Right lobe of liver (tissue), 6 donors: Measurements from ENCODE around the gene TCF12. TPM values are rescaled to one million over a fixed set of nuclear protein-coding genes. Genes with fewer than 3 reads are reported as not detected.

Experiments
- ATAC-seq, 4 donors: fragments of 200-7000 bp; cut with Tn5 transposase; one replicate each; pipeline ENCODE4 v1.9.1; 2020; ENCODE audit warnings: mild to moderate bottlenecking in 4 of 4, moderate library complexity in 4 of 4
- DNase-seq, 3 donors: peaks; one replicate each; pipeline ENCODE4 v3.0.0-alpha.2; 2020
- H3K27ac ChIP-seq, 3 donors: fragments of 200-600 bp; one replicate each; pipeline ENCODE4 v1.8.0; 2022
- H3K27me3 ChIP-seq, 2 donors: fragments of 200-600 bp; one replicate each; pipeline ENCODE4 v1.8.0; 2022
- H3K36me3 ChIP-seq, 4 donors: fragments of 200-600 bp; sonication (generic) in 1 of 4; one replicate each; pipeline versions ENCODE4 v1.5.1 to v1.8.0; 2017 to 2022; ENCODE audit warnings: control low read depth in 1 of 4
- H3K4me1 ChIP-seq, 4 donors: fragments of 200-600 bp; sonication (generic) in 1 of 4; one replicate each; pipeline versions ENCODE4 v1.5.1 to v1.8.0; 2017 to 2022; ENCODE audit warnings: control low read depth in 1 of 4
- H3K4me3 ChIP-seq, 3 donors: fragments of 200-600 bp; one replicate each; pipeline ENCODE4 v1.8.0; 2022
- H3K9me3 ChIP-seq, 4 donors: fragments of 200-600 bp; sonication (generic) in 1 of 4; one replicate each; pipeline versions ENCODE4 v1.5.1 to v1.8.0; 2017 to 2022; ENCODE audit warnings: control low read depth in 1 of 4
- POLR2A ChIP-seq: fragments of 450-650 bp; IDR thresholded peaks from one replicate; pipeline ENCODE4 v1.6.1; 2017; ENCODE audit warnings: antibody characterized with exemption, mild to moderate bottlenecking
- WGBS: methylation state at CpG from one replicate; pipeline ENCODE4 v1.1.6; 2018; ENCODE audit warnings: low coverage, low lambda C conversion rate; ENCODE audit not compliant: insufficient coverage; ENCODE audit errors: missing lambda C conversion rate; 5-methylcytosine and 5-hydroxymethylcytosine counted together
- intact Hi-C, 2 donors: fragments of 100-400 bp; cut with DNase I; formaldehyde crosslinking; loops; one replicate each; pipeline versions ENCODE4 v1.11.2 to v1.14.1; 2022
- total RNA-seq, 6 experiments: library from RNA; depleted of rRNA in 2 of 6; stranded (reverse); fragments of >200 nt in 2 of 6; fragmentation: NEBNext Ultra II Directional in 3 of 6; extraction: Animal tissue kit (Norgen Biotek cat#: 25700) in 3 of 6; gene quantifications; one replicate each; pipeline versions ENCODE4 v1.1.0 to v1.2.4, GENCODE V29; 2016 to 2023
- TF ChIP-seq, protein P1 (sequence below), 4 donors: fragments of 200-600 bp in 3 of 4; fragments of 450-650 bp in 1 of 4; IDR thresholded peaks; one replicate each; pipeline versions ENCODE4 v1.5.1 to v1.8.0; 2016 to 2022; ENCODE audit warnings: antibody characterized with exemption in 4 of 4, mild to moderate bottlenecking in 2 of 4
- donor health status: DM: no; HTN: yes; CAD: no.
- donor health status: DM: no; HTN: no; CAD: no.
- donor health status: DM: no; HTN: no; CAD: no.
- donor health status: DM: no; HTN: yes; CAD: no.
- donor health status: DM: no; HTN: yes; CAD: no.

Gene TCF12
- total RNA-seq, 6 experiments from 2014 or later = 28.9 to 41.9 (median 35.3) TPM

DNA sequence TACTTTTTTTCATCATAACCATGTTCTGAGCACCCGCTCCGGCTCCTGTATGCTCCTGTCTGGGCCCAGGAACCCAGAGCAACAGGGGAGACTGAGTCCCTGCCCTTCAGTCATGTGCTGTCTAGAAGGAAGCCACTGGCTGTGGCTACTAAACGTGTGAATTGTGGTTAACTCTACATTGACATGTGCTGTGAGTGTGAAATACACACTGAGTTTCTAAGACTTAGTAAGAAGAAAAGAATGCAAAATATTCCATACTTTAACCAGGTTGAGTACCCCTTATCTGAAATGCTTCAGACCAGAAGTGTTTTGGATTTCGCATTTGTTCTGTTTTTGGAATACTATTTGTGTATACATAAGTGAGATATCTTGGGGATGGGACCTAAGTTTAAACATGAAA lies 415.0 kb downstream of the TCF12 start:
- intact Hi-C loops = loop anchor here in 1 of 2 donors (10.0 kb wide), 1 partner anchor 201 kb away; no protein-coding TSS in a partner anchor
- whole genome bisulfite sequencing = 89% methylated on average over 4 of the region's 4 CpGs

DNA sequence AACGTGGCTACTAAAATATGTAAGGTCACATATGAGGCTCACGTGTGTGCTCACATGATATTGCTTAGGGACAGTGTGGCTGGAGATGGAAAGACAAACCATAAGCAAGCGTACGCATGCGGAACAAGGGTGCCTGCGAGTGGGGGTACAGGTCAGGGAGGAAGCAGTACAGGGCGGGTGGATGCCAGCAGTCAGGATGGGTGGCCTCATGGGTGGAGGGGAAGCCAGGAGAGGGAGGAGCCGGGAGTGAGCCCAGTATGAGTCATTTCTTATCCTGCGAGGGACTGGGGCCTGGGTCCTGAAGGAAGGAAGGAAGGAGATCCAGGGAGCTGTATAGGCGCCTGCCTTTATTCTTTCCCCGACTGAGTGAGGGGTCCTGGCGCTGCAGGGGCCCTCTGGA lies 415.8 kb downstream of the TCF12 start:
- Histone ChIP-seq H3K27ac (no peak overlapping the region), H3K27me3 (no peaks in the 10 kb centered on the region), H3K9me3 (no peaks in the 10 kb centered on the region), H3K36me3 (no peaks in the 10 kb centered on the region), H3K4me3 (no peak overlapping the region), H3K4me1 (no peaks in the 10 kb centered on the region)
- TF ChIP-seq POLR2A = no peak
- TF ChIP-seq, protein P1, sequence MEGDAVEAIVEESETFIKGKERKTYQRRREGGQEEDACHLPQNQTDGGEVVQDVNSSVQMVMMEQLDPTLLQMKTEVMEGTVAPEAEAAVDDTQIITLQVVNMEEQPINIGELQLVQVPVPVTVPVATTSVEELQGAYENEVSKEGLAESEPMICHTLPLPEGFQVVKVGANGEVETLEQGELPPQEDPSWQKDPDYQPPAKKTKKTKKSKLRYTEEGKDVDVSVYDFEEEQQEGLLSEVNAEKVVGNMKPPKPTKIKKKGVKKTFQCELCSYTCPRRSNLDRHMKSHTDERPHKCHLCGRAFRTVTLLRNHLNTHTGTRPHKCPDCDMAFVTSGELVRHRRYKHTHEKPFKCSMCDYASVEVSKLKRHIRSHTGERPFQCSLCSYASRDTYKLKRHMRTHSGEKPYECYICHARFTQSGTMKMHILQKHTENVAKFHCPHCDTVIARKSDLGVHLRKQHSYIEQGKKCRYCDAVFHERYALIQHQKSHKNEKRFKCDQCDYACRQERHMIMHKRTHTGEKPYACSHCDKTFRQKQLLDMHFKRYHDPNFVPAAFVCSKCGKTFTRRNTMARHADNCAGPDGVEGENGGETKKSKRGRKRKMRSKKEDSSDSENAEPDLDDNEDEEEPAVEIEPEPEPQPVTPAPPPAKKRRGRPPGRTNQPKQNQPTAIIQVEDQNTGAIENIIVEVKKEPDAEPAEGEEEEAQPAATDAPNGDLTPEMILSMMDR (IDR thresholded peaks at IDR 0.05) = no peak
- intact Hi-C loops = loop anchor here in 1 of 2 donors (10.0 kb wide), 1 partner anchor 201 kb away; no protein-coding TSS in a partner anchor
- 67% methylated on average over 5 of the region's 12 CpGs for WGBS
- peak; percentile 25 to 61 (median 49) for ATAC-seq
- DNase-seq = no peak

More for the DNA sequence above, 415.0 kb downstream of the TCF12 start:
- no peak for TF ChIP-seq POLR2A
- TF ChIP-seq, protein P1 (IDR thresholded peaks at IDR 0.05) = no peak
- Histone ChIP-seq H3K4me3 (no peak overlapping the region), H3K9me3 (no peaks in the 10 kb centered on the region), H3K4me1 (no peaks in the 10 kb centered on the region), H3K27me3 (no peaks in the 10 kb centered on the region), H3K27ac (no peak overlapping the region), H3K36me3 (no peaks in the 10 kb centered on the region)
- no peak for ATAC-seq
- DNase-seq = no peak

DNA sequence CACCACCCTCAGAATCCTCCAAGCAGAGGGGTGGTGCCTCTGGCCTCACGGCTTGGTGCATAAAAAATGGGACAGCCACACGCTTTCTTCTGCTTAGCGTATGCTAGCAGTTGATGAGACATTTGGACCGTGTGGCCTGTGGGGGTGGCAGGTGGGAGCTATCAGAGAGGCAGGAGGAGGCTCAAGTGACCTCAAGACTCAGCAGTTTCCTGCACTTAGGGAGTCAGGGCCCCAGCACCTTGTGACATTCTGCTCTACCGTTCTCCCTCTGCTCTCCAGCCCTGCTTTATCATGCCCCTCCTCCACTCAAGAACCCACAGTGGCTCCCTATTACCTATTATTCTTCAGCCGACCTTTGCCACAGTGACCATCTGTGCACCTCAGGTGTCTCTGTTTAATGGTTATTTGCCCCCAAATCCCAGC lies 416.9 kb downstream of the TCF12 start:
- Histone ChIP-seq H3K36me3 (no peaks in the 10 kb centered on the region), H3K27ac (no peak overlapping the region), H3K4me3 (no peak overlapping the region), H3K9me3 (no peaks in the 10 kb centered on the region), H3K4me1 (no peaks in the 10 kb centered on the region), H3K27me3 (no peaks in the 10 kb centered on the region)
- intact Hi-C loops = loop anchor here in 1 of 2 donors (10.0 kb wide), 1 partner anchor 199 kb away; no protein-coding TSS in a partner anchor
- WGBS = 80% methylated on average over 6 of the region's 6 CpGs
- TF ChIP-seq, protein P1 (IDR thresholded peaks at IDR 0.05) = no peak
- TF ChIP-seq POLR2A = no peak
- no peak for ATAC-seq
- DNase-seq = no peak

DNA sequence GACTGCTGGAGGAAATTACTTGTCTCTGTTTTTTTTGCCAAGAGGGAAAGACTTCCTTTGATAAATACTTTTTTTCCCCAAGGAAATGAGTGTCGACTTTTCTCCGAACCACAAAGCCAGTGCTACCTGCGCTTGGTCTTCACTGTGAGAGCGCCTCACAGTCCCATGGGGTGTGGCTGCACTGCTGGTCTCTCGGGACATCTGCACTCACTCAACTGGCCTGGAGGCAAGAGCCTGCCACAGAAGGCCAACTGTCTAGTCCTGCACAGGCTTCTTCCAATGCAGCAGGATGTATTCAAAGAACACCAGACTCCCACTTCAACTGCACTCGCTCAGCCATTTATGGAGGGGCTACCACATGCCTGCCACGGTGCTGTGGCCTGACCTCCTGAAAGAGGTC lies 417.3 kb downstream of the TCF12 start:
- Histone ChIP-seq H3K27me3 (no peaks in the 10 kb centered on the region), H3K9me3 (no peaks in the 10 kb centered on the region), H3K4me1 (no peaks in the 10 kb centered on the region), H3K27ac (no peak overlapping the region), H3K36me3 (no peaks in the 10 kb centered on the region), H3K4me3 (no peak overlapping the region)
- intact Hi-C loops = loop anchor here in 1 of 2 donors (10.0 kb wide), 1 partner anchor 199 kb away; no protein-coding TSS in a partner anchor
- DNase-seq (no peak), ATAC-seq (no peak)
- 68% methylated on average over 4 of the region's 7 CpGs for whole genome bisulfite sequencing
- TF ChIP-seq, protein P1 (IDR thresholded peaks at IDR 0.05) = no peak
- TF ChIP-seq POLR2A = no peak
